HEK293 (cell line): Measurements from ENCODE around the gene ADCYAP1R1.

Source experiments
- ATF2 ChIP-seq: fragments of 450-650 bp; formaldehyde crosslinking; IDR thresholded peaks from 2 replicates; pipeline ENCODE4 v1.5.1; 2016; ENCODE audit warnings: missing biosample characterization, missing genetic modification characterization, low read depth
- CTCF ChIP-seq: fragments of 450-650 bp; formaldehyde crosslinking; IDR thresholded peaks from 2 replicates; pipeline ENCODE4 v1.5.1; 2016; ENCODE audit warnings: missing biosample characterization, missing genetic modification characterization
- HOXD13 ChIP-seq: sonication (generic); formaldehyde crosslinking; IDR thresholded peaks from 2 replicates; pipeline ENCODE4 v1.8.0; 2022; ENCODE audit warnings: missing genetic modification reagents, borderline replicate concordance
- KLF17 ChIP-seq: fragments of 450-650 bp; formaldehyde crosslinking; IDR thresholded peaks from 2 replicates; pipeline ENCODE4 v1.5.1; 2016; ENCODE audit warnings: missing biosample characterization, missing genetic modification characterization
- RBAK ChIP-seq: fragments of 450-650 bp; formaldehyde crosslinking; IDR thresholded peaks from 2 replicates; pipeline ENCODE4 v1.5.1; 2016; ENCODE audit warnings: missing biosample characterization, missing genetic modification characterization
- TSHZ1 ChIP-seq: fragments of 450-650 bp; formaldehyde crosslinking; IDR thresholded peaks from 2 replicates; pipeline ENCODE4 v1.5.1; 2016; ENCODE audit warnings: missing biosample characterization, missing genetic modification characterization, borderline replicate concordance
- YY1 ChIP-seq: fragments of 450-650 bp; formaldehyde crosslinking; IDR thresholded peaks from 2 replicates; pipeline ENCODE4 v1.5.1; 2018; ENCODE audit warnings: missing biosample characterization, missing genetic modification characterization
- ZNF354C ChIP-seq: fragments of 450-650 bp; formaldehyde crosslinking; IDR thresholded peaks from 2 replicates; pipeline ENCODE4 v1.5.1; 2016; ENCODE audit warnings: missing biosample characterization, missing genetic modification characterization, low read depth, borderline replicate concordance
- ZNF664 ChIP-seq: fragments of 450-650 bp; formaldehyde crosslinking; IDR thresholded peaks from 2 replicates; pipeline ENCODE4 v1.5.1; 2016; ENCODE audit warnings: missing biosample characterization, missing genetic modification characterization
- ZNF791 ChIP-seq: fragments of 450-650 bp; formaldehyde crosslinking; IDR thresholded peaks from 2 replicates; pipeline ENCODE4 v1.5.1; 2016; ENCODE audit warnings: missing biosample characterization, missing genetic modification characterization

GRCh38 chr7:31126976-31127375 lies 74.9 kb downstream of the ADCYAP1R1 start:
- no peak for TF ChIP-seq ZNF791 (tag by site-specific recombination)
- TF ChIP-seq YY1 (tag by site-specific recombination): no peak
- TF ChIP-seq TSHZ1 (tag by site-specific recombination): no peak
- TF ChIP-seq CTCF (tag by site-specific recombination): no peak
- TF ChIP-seq ZNF664 (tag by site-specific recombination): no peak
- TF ChIP-seq ATF2 (tag by site-specific recombination): no peak
- TF ChIP-seq ZNF354C (tag by site-specific recombination): no peak
- no peak for TF ChIP-seq KLF17
- TF ChIP-seq HOXD13 (CRISPR knock-in tag): no peak
- no peak for TF ChIP-seq RBAK (tag by site-specific recombination)
